ENCODE data around the gene EML4.

Gene EML4

GRCh38 chr2:42202634-42203008 lies 33.5 kb downstream of the EML4 start:
- Histone ChIP-seq H4K20me1 (ENCODE audit: insufficient read depth, low read length) (peaks cover 19% of the 10 kb centered on the region; the same call in 1 of the 2 replicates), H3K36me3 (ENCODE audit: insufficient read depth, low read length) (no peaks in the 10 kb centered on the region), H3K4me1 (ENCODE audit: insufficient read depth, low read length) (no peaks in the 10 kb centered on the region), H3K27ac (ENCODE audit: low read length) (no peak overlapping the region), H3K79me2 (ENCODE audit: insufficient read depth, low read length) (peaks cover 86% of the 10 kb centered on the region), H3K4me2 (ENCODE audit: insufficient read depth, low read length) (no peak overlapping the region), H3K27me3 (ENCODE audit: insufficient read depth, low read length, poor library complexity) (no peaks in the 10 kb centered on the region), H2AFZ (ENCODE audit: low read depth, low read length) (no peak overlapping the region), H3K9ac (ENCODE audit: low read depth, low read length) (no peak overlapping the region), H3K9me3 (ENCODE audit: insufficient read depth, low read length, severe bottlenecking) (no peaks in the 10 kb centered on the region), H3K4me3 (ENCODE audit: low read depth in 1 of 2, low read length in 2 of 2) (no peak overlapping the region)
- ATAC-seq (ENCODE audit: insufficient read depth, low read depth): no peak
- no peak for TF ChIP-seq CTCF (IDR thresholded peaks at IDR 0.05; ENCODE audit: borderline replicate concordance, extremely low read depth, low read length, poor library complexity, severe bottlenecking)
- TF ChIP-seq EZH2 (IDR thresholded peaks at IDR 0.05; ENCODE audit: borderline replicate concordance, low read depth, low read length, severe bottlenecking): no peak
- no peak for DNase-seq

- no peak overlapping the region for H2AFZ ChIP-seq (ENCODE audit: low read depth, low read length)
- no peak overlapping the region for H3K9ac ChIP-seq (ENCODE audit: low read depth, low read length)
- H4K20me1 ChIP-seq (ENCODE audit: insufficient read depth, low read length): peaks cover 16% of the 10 kb centered on the region; the same call in 1 of the 2 replicates
- no peaks in the 10 kb centered on the region for H3K4me1 ChIP-seq (ENCODE audit: insufficient read depth, low read length)
- H3K27ac ChIP-seq (ENCODE audit: low read length): no peak overlapping the region
- no peak overlapping the region for H3K4me3 ChIP-seq (ENCODE audit: low read depth in 1 of 2, low read length in 2 of 2)
- ATAC-seq (ENCODE audit: insufficient read depth, low read depth) (no peak), DNase-seq (no peak)
- no peaks in the 10 kb centered on the region for H3K27me3 ChIP-seq (ENCODE audit: insufficient read depth, low read length, poor library complexity)
- TF ChIP-seq CTCF (IDR thresholded peaks at IDR 0.05; ENCODE audit: borderline replicate concordance, extremely low read depth, low read length, poor library complexity, severe bottlenecking): no peak
- TF ChIP-seq EZH2 (IDR thresholded peaks at IDR 0.05; ENCODE audit: borderline replicate concordance, low read depth, low read length, severe bottlenecking): no peak
- H3K79me2 ChIP-seq (ENCODE audit: insufficient read depth, low read length): peaks cover 79% of the 10 kb centered on the region
- H3K36me3 ChIP-seq (ENCODE audit: insufficient read depth, low read length): no peaks in the 10 kb centered on the region
- H3K4me2 ChIP-seq (ENCODE audit: insufficient read depth, low read length): no peak overlapping the region
- H3K9me3 ChIP-seq (ENCODE audit: insufficient read depth, low read length, severe bottlenecking): no peaks in the 10 kb centered on the region
Measured at GRCh38 chr2:42203792-42204191, 34.6 kb downstream of the EML4 start.

- no peaks in the 10 kb centered on the region for H3K4me1 ChIP-seq (ENCODE audit: insufficient read depth, low read length)
- no peak overlapping the region for H3K27ac ChIP-seq (ENCODE audit: low read length)
- no peak for DNase-seq
- H3K79me2 ChIP-seq (ENCODE audit: insufficient read depth, low read length): peaks cover 74% of the 10 kb centered on the region
- no peak overlapping the region for H2AFZ ChIP-seq (ENCODE audit: low read depth, low read length)
- peaks cover 7% of the 10 kb centered on the region; the same call in 1 of the 2 replicates for H4K20me1 ChIP-seq (ENCODE audit: insufficient read depth, low read length)
- no peak overlapping the region for H3K4me3 ChIP-seq (ENCODE audit: low read depth in 1 of 2, low read length in 2 of 2)
- H3K9me3 ChIP-seq (ENCODE audit: insufficient read depth, low read length, severe bottlenecking): no peaks in the 10 kb centered on the region
- no peak overlapping the region for H3K9ac ChIP-seq (ENCODE audit: low read depth, low read length)
- TF ChIP-seq EZH2 (IDR thresholded peaks at IDR 0.05; ENCODE audit: borderline replicate concordance, low read depth, low read length, severe bottlenecking): no peak
- no peak for TF ChIP-seq CTCF (IDR thresholded peaks at IDR 0.05; ENCODE audit: borderline replicate concordance, extremely low read depth, low read length, poor library complexity, severe bottlenecking)
- no peaks in the 10 kb centered on the region for H3K36me3 ChIP-seq (ENCODE audit: insufficient read depth, low read length)
- no peak for ATAC-seq (ENCODE audit: insufficient read depth, low read depth)
- H3K4me2 ChIP-seq (ENCODE audit: insufficient read depth, low read length): no peak overlapping the region
- H3K27me3 ChIP-seq (ENCODE audit: insufficient read depth, low read length, poor library complexity): no peaks in the 10 kb centered on the region
Measured at GRCh38 chr2:42205337-42205736, 36.2 kb downstream of the EML4 start.

GRCh38 chr2:42207826-42208225 lies 38.7 kb downstream of the EML4 start:
- Histone ChIP-seq H3K4me1 (ENCODE audit: insufficient read depth, low read length) (no peaks in the 10 kb centered on the region), H3K4me2 (ENCODE audit: insufficient read depth, low read length) (no peak overlapping the region), H3K4me3 (ENCODE audit: low read depth in 1 of 2, low read length in 2 of 2) (no peak overlapping the region), H3K9me3 (ENCODE audit: insufficient read depth, low read length, severe bottlenecking) (no peaks in the 10 kb centered on the region), H3K9ac (ENCODE audit: low read depth, low read length) (no peak overlapping the region), H2AFZ (ENCODE audit: low read depth, low read length) (no peak overlapping the region), H3K79me2 (ENCODE audit: insufficient read depth, low read length) (peaks cover 74% of the 10 kb centered on the region), H4K20me1 (ENCODE audit: insufficient read depth, low read length) (peaks cover 8% of the 10 kb centered on the region; the same call in 1 of the 2 replicates), H3K27me3 (ENCODE audit: insufficient read depth, low read length, poor library complexity) (no peaks in the 10 kb centered on the region), H3K27ac (ENCODE audit: low read length) (no peak overlapping the region), H3K36me3 (ENCODE audit: insufficient read depth, low read length) (no peaks in the 10 kb centered on the region)
- no peak for DNase-seq
- ATAC-seq (ENCODE audit: insufficient read depth, low read depth): no peak
- no peak for TF ChIP-seq CTCF (IDR thresholded peaks at IDR 0.05; ENCODE audit: borderline replicate concordance, extremely low read depth, low read length, poor library complexity, severe bottlenecking)
- no peak for TF ChIP-seq EZH2 (IDR thresholded peaks at IDR 0.05; ENCODE audit: borderline replicate concordance, low read depth, low read length, severe bottlenecking)
